T-helper 1 cell treated with Interleukin-12 subunit alpha and Interleukin-12 subunit beta and Interleukin-4 antibody, amounts not matched to agents 30 ng/mL and 1 ng/mL, for 36 hours (primary cell): Measurements from ENCODE around the gene MORN5. TPM values are rescaled to one million over a fixed set of nuclear protein-coding genes. Genes with fewer than 3 reads are reported as not detected.

Source experiments
- intact Hi-C: fragments of 100-400 bp; cut with micrococcal nuclease; formaldehyde crosslinking; loops from one replicate; pipeline ENCODE4 v1.15.1; 2024
- total RNA-seq: library from RNA; stranded (reverse); gene quantifications from 2 replicates; pipeline ENCODE4 v1.2.3, GENCODE V29; 2022

MORN5 gene
- total RNA-seq, 1 donor from 2014 or later = not detected

DNA sequence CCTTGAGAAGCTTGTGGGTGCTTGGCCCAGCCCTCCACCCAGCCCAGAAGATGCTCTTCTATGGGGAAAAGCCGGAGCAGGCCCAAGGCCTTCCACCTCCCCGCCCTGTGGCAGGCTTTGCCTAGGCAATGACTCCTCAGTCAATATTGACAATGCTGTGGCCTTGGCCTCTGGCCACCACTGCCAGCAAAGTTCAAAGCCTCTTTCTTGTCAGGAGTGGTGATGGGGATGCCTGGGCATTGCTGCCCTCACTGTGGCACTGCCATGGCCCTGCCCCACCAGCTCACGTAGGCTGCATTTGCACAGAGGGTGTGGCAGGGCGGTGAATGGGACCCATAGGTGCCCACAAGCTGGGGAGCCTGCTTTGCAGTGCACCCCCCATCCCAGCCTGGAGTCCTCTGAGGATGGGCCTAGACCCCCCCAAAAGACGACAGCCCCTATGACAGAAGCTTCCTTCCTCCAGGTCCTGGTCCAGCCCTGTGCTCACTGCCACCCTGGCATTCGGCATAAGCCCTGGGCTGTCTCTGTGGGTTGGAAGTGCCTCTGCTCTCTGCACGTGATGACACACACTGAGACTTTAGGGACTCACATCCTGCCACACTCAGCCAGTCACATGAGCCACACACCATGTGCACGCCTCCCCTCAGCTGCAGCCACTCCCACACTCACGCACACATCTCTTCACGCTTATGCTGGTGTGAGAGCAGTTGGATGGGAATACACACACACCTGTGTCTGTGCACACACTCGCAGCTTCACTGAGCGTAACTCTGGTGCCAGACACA lies 31.1 kb downstream of the MORN5 start:
- intact Hi-C loops = no loop called here

- intact Hi-C loops = no loop called here
These were observed 31.9 kb downstream of the MORN5 start for GRCh38 chr9:122191584-122191983.

DNA sequence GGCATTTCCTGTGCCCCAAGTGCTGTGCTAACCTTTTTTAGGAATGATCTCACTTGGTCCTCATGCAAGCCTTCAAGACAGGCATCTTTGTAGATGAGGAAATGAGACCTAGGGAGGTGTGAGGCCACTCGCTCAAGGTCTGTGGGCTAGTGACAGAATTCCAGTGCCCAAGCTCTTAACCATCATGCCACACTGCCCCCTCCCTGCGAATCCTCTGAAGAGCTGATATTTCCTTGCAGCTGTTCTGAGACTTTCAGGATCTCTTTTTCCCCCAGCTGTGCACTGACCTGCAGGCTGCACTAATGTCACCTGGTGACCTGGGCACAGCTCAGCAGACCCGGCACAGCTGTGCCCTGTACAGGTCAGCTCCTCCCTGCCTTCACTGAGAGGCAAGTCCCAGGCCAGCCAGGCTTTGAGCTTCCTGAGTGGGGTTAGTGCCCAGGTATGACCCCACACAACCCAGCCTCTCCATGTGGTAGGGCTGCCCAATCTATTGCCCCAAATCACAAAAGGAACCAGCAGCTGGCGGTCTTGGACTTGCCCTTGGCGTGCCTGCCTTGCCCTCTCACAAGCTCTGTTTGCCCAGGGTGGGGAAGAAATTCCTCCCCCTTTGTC lies 32.7 kb downstream of the MORN5 start:
- intact Hi-C loops = no loop called here

GRCh38 chr9:122192914-122193525 lies 33.3 kb downstream of the MORN5 start:
- intact Hi-C loops = no loop called here

DNA sequence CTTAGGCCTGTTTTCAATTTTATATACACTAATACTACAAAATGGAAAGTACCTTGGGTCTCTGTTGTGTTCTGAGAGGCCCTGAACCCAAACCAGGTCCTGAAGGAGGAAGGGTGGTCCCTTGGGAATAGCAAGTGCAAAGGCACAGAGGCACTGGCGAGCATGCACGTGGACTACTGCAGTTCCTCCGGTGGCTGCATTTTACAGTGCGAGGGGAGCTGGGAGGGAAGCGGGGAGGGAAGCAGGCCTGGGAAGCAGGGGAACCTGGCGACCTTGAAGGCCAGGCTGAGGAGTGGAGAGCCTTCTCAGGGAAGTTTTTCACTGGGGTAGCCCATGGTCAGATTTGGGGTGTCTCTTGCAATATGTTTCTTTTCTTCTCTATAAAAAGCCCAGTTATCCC lies 33.9 kb downstream of the MORN5 start:
- intact Hi-C loops = no loop called here

DNA sequence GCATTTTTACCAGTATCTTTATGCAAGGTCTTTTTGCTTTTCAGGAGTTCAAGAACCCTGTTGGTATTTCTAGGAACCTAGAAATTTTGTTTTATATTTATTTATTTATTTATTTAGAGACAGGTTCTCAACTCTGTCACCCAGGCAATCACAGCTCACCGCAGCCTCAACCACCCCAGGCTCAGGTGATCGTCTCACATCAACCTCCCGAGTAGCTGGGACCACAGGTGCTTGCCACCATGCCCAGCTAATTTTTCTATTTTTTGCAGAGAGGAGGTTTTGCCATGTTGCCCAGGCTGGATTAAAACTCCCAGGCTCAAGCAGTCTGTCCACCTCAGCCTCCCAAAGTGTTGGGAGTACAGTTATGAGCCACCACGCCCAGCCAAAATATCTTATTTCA lies 36.2 kb downstream of the MORN5 start:
- intact Hi-C loops = no loop called here

- intact Hi-C loops = no loop called here
These were observed 37.7 kb downstream of the MORN5 start for GRCh38 chr9:122197426-122197825.

- intact Hi-C loops = no loop called here
These were observed 38.2 kb downstream of the MORN5 start for GRCh38 chr9:122197882-122198281.

DNA sequence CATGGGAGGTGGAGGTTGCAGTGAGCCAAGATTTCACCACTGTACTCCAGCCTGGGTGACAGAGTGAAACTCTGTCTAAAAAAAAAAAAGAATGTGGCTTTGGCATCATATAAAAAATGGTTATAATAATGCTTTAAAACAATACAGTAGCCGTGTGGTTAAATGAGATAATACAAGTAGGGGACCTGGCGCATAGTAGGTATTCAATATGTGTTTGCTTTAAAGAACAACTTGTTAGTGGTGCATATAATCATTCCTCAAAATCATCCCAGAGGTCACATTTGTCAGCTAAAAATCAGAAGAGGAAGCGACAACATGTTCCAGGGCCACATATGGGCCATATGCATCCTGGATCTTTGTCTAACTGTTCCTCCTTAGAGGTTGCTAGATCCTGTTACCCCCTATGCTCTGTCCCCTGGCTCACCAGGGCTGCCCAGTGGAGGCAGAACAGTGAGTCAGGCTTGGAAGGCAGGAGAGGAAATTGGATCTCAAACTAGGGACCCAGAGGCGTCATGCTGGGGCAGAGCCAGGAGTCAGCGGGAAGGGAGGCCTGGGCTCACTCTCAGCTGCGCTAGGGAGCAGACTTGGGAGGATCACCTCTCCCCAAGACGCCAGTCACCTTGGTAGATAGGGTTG lies 41.4 kb downstream of the MORN5 start:
- intact Hi-C loops = no loop called here

DNA sequence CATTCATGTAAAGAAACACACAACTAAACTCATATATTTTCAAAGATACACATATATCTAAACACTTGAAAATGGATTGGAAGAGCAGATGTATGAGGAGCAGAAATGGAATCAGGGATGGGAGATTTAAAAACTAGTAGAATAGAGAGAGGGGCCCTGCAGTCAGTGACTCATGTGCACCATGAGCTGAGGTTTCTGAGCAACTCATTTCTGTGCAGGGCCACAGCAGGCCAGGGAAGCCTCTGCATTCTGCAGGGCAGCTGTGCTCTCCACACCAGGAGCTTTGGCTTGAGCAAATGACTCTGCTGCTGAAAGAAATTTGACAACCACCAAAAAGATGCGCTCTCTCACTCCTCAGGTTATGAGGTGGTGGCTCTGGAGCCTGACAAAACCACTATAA lies 41.9 kb downstream of the MORN5 start:
- intact Hi-C loops = no loop called here

GRCh38 chr9:122202111-122202510 lies 42.4 kb downstream of the MORN5 start:
- intact Hi-C loops = no loop called here

- intact Hi-C loops = no loop called here
These were observed 44.3 kb downstream of the MORN5 start for GRCh38 chr9:122204055-122204454.

DNA sequence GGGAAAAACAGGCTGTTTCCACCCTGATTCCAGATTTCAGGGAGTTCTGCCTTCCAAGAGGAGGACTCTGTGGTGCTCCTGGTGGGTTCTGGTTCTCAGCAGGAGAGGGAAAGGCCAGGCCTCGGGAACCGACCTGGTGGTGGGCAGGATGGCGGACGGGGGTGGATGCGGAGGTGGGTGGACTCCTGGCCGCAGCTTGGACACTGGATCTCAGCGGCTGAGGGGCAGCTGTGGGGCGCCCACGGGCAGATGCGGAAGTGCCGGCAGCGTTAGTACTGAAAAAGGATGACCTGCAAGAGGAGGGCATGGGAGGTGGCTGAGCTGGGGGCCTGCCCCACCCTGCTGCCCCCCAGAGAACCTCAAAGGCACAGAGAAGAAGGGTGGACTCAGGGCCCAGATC lies 44.8 kb downstream of the MORN5 start:
- intact Hi-C loops = no loop called here

- intact Hi-C loops = no loop called here
These were observed 45.5 kb downstream of the MORN5 start for GRCh38 chr9:122205176-122205575.

GRCh38 chr9:122206118-122207046 lies 46.7 kb downstream of the MORN5 start:
- intact Hi-C loops = no loop called here

- intact Hi-C loops = no loop called here
These were observed 47.4 kb downstream of the MORN5 start for GRCh38 chr9:122207096-122207495.

GRCh38 chr9:122209451-122209850 lies 49.7 kb downstream of the MORN5 start:
- intact Hi-C loops = no loop called here

DNA sequence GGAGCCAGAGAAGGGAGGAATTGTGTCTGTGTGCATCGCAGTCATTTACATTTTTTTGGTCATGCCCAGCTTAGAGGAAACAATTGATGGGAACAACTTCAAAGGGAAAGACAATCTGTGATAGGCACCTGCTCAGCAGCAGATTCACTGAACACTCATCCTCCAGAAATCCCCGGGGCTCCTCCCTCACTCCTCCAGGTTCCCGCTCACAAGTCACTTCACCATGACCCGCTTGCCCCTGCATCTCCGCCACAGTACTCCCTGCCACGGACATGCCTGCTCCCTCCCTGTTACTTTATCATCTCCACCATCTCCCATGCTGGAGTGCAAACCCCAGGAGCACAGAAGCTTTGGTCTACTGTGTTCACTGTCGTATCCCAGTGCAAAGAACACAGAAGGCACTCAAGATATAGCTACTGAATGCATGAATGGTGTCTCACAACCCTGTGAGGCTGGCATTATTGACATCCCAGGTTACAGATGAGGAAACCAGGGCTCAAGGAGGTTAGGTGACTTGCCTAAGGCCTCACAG lies 52.8 kb downstream of the MORN5 start:
- intact Hi-C loops = no loop called here

GRCh38 chr9:122213102-122213588 lies 53.4 kb downstream of the MORN5 start:
- intact Hi-C loops = no loop called here

DNA sequence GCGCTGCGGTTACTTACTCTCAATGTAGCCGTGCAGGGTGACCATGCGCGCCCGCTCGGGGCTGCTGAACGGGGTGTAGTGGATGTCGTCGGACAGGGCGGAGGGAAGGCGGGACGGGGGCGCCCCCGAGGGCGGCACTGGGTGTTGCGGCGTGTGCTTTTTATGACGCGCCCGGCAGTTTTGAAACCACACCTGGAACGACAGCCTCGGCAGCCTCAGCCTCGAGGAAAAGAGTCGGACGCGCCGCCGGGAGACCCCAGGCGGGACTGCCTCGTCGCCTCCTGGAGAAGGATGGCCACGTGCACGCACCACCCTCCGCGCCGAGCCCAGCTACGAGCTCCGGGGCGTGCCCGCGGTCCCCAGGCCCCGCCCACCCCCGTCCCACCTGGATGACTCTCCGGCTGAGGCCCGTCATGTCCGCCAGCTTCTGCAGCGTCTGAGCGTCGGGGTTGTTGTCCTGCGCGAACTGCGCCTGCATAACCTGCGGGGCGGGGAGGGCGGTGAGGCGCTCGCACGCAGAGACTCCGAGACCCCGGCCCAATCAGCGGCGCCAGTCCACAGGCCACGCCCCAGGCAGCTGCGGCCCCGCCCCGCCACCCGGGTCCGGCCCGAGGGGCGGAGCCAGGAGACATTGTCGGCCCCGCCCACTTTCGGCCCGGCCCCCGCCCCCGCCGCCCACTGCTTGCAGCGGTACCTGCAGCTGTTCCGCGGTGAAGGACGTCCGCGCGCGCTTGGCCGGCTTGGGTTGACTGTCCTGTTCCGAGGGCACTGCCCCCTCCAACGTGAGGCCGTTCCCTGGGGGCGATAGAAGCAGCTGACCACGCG lies 54.1 kb downstream of the MORN5 start:
- intact Hi-C loops = loop anchor here (1.0 kb wide), 2 partner anchors 50 to 54 kb away; partner anchors contain the start of genes MORN5, MRRF, NDUFA8 and RBM18
